ENCODE data around the gene ATAD5.

Gene ATAD5

DNA sequence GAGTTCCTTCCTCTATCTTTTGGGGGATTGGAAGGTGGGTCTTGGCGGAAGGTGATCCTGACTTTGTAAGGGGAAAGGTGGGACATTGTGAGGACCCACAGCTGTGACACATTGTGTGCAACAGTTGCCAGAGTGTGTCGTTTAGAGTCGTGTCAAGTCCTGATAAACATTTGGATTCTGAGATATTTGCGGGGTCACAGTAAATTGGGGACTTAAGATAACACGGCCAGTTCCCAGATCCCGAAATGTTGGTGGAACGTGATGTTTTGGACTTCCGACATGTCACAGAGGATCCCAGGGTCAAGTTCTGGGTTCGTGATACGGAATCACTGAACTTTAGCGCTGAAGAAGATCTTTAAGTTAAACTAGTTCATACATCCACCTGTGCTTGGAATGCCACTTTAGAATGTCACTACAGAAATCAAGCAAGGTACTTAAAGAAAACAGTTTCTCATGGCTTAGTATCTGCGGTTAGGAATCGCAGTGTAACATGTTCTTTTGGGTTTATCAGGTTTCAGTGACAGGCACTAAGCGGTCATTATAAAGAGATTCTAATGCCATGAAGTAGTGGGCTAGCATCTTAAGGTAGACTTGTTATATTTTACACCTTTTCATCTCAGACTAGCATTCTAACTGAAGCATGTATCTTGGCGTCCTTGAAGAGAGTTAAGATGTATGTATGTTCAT lies 815 bp downstream of the ATAD5 start:
- Histone ChIP-seq H3K4me1 (ENCODE audit: insufficient read depth, low read length) (peaks cover 5% of the 10 kb centered on the region; the same call in 1 of the 2 replicates), H3K36me3 (ENCODE audit: insufficient read depth, low read length) (no peaks in the 10 kb centered on the region), H3K9me3 (ENCODE audit: control insufficient read depth, insufficient read depth, low read length) (no peaks in the 10 kb centered on the region), H3K9ac (ENCODE audit: low read depth, low read length) (peak overlapping the region; percentile 84)

DNA sequence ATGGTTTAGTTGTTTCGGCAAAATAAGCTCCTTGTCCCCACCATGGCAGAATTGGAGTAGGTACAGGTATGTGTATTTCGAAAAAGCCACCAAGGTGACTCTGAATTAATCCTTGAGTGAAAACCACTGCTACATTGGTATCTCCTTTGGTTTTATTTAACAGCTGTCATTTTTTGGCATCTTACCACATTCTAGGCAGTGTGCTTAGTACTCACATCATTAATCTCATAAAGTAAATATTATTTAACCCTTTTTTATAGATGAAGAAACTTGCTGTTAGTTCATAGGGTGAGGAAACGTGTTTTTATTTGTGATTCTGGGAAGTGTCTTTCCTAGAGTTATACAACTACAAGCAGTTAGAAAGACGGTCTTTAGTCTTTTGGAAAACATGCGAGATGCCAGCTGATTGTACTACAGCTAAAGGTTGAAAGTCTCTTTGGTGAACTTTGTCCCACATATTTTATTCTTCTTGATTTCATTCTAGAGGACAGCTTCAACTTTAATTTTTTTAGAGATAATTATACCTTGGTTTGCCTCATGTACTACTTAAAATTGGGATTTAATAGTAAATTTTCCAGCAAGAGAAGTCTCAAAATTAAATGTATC lies 6.5 kb downstream of the ATAD5 start:
- Histone ChIP-seq H3K9me3 (ENCODE audit: control insufficient read depth, insufficient read depth, low read length) (no peaks in the 10 kb centered on the region), H3K4me1 (ENCODE audit: insufficient read depth, low read length) (no peaks in the 10 kb centered on the region), H3K9ac (ENCODE audit: low read depth, low read length) (no peak overlapping the region), H3K36me3 (ENCODE audit: insufficient read depth, low read length) (peaks cover 5% of the 10 kb centered on the region; the same call in 1 of the 2 replicates)

DNA sequence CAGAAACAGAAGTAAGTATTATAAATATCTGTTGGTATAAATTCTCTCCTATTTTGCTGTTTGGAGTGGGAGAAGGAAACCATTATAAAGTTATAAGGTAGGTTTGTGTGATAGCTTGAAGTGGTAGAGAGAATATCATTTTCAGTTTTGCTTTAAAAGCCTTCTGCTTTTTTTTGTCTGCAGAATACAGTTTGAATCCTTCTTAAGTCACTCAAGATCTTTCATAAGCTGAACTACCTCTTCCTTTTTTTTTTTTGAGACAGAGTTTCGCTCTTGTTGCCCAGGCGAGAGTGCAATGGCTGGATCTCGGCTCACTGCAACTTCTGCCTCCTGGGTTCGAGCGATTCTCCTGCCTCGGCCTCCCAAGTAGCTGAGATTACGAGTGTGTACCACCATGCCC lies 9.0 kb downstream of the ATAD5 start:
- Histone ChIP-seq H3K36me3 (ENCODE audit: insufficient read depth, low read length) (peaks cover 5% of the 10 kb centered on the region; the same call in 1 of the 2 replicates), H3K4me1 (ENCODE audit: insufficient read depth, low read length) (no peaks in the 10 kb centered on the region), H3K9me3 (ENCODE audit: control insufficient read depth, insufficient read depth, low read length) (no peaks in the 10 kb centered on the region), H3K9ac (ENCODE audit: low read depth, low read length) (no peak overlapping the region)

DNA sequence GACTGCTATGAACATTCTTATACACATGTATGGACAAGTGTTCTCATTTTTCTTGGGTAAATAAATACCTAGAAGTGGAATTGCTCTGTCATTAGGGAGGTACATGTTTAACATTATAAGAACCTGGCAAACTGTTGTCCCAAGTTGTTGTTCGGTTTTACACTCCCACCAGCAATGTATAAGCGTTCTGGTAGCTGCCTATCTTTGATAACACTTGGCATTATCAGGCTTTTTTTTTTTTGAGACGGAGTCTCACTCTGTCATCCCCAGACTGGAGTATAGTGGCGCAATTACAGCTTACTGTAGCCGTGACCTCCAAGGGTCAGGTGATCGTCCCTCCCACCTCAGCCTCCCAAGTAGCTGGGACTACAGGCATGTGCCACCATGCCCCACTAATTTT lies 16.3 kb downstream of the ATAD5 start:
- Histone ChIP-seq H3K4me1 (ENCODE audit: insufficient read depth, low read length) (no peaks in the 10 kb centered on the region), H3K36me3 (ENCODE audit: insufficient read depth, low read length) (peaks cover 4% of the 10 kb centered on the region; the same call in 1 of the 2 replicates), H3K9me3 (ENCODE audit: control insufficient read depth, insufficient read depth, low read length) (no peaks in the 10 kb centered on the region), H3K9ac (ENCODE audit: low read depth, low read length) (no peak overlapping the region)

DNA sequence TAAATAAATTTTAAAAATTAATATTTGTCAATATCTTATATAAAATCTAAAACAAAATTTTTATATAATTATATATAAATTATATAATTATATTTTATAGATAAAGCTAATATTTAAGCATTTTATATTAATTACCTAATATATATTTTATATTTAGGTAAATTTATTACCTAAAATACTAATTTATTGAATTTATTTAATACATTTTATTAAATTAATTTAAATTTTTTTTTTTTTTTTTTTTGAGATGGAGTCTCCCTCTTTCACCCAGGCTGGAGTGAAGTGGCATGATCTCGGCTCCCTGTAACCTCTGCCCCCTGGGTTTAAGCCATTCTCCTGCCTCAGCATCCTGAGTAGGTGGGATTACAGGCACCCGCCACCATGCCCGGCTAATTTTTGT lies 22.4 kb downstream of the ATAD5 start:
- no peak overlapping the region for H3K9ac ChIP-seq (ENCODE audit: low read depth, low read length)
- H3K36me3 ChIP-seq (ENCODE audit: insufficient read depth, low read length), result peaks cover 9% of the 10 kb centered on the region; the same call in 1 of the 2 replicates

DNA sequence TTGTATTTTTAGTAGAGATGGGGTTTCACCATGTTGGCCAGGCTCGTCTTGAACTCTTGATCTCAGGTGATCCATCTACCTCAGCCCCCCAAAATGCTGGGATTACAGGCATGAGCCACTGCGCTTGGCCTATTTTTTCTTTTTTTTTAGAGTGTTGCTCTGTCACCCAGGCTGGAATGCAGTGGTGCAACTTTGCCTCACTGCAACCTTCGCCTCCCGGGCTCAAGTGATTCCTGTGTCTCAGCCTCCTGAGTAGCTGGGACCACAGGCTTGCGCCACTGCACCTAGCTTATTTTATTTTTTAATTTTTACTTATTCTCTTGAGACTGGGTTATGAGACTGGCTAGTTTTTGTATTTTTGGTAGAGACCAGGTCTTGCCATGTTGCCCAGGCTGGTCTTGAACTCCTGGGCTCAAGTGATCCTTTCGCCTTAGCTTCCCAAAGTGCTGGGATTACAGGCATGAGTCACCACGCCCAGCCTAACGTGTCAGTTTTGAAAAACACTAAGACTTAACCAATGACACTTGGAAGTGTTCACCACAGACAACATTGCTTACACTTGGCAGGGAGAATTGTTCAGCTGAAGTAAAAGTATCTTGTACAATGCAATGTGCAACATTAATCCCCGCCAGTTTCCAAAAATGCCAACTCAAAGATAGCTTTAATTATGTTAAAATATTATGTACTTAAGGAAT lies 26.9 kb downstream of the ATAD5 start:
- H3K4me1 ChIP-seq (ENCODE audit: insufficient read depth, low read length), result no peaks in the 10 kb centered on the region
- H3K9me3 ChIP-seq (ENCODE audit: control insufficient read depth, insufficient read depth, low read length), result no peaks in the 10 kb centered on the region
- no peak overlapping the region for H3K9ac ChIP-seq (ENCODE audit: low read depth, low read length)
- H3K36me3 ChIP-seq (ENCODE audit: insufficient read depth, low read length), result peaks cover 9% of the 10 kb centered on the region; the same call in 1 of the 2 replicates

More for the DNA sequence above, 22.4 kb downstream of the ATAD5 start:
- H3K4me1 ChIP-seq (ENCODE audit: insufficient read depth, low read length), result no peaks in the 10 kb centered on the region
- H3K9me3 ChIP-seq (ENCODE audit: control insufficient read depth, insufficient read depth, low read length), result no peaks in the 10 kb centered on the region

DNA sequence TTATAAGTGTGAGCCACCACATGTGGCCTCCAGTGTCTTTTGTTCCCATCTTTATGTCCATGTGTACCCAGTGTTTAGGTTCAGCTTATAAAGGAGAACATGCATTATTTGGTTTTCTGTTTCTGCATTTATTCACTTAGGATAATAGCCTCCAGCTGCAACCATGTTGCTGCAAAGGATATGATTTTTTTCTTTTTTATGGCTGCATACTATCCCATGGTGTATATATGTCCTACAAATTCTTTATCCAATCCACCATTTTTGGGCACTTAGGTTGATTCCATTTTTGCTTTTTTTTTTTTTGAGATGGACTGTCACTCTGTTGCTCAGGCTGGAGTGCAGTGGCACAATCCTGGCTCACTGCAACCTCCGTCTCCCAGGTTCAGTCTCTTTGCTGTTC lies 32.9 kb downstream of the ATAD5 start:
- Histone ChIP-seq H3K4me1 (ENCODE audit: insufficient read depth, low read length) (no peaks in the 10 kb centered on the region), H3K9me3 (ENCODE audit: control insufficient read depth, insufficient read depth, low read length) (no peaks in the 10 kb centered on the region), H3K9ac (ENCODE audit: low read depth, low read length) (no peak overlapping the region), H3K36me3 (ENCODE audit: insufficient read depth, low read length) (peaks cover 16% of the 10 kb centered on the region)

DNA sequence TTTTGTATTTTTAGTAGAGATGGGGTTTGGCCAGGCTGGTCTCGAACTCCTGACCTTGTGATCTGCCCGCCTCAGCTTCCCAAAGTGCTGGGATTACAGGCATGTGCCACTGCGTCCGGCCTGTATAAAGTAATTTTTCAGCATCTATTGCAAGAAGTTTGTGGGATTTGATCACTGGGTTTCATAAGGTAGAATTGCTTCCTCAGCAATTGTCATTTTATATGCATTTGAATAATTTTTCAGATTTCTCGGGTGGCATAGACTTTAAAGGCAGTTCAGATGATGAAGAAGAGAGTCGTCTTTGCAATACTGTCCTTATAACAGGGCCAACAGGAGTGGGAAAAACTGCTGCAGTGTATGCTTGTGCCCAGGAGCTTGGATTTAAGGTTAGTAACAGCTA lies 37.2 kb downstream of the ATAD5 start:
- no peaks in the 10 kb centered on the region for H3K9me3 ChIP-seq (ENCODE audit: control insufficient read depth, insufficient read depth, low read length)
- H3K36me3 ChIP-seq (ENCODE audit: insufficient read depth, low read length), result peaks cover 17% of the 10 kb centered on the region
- no peak overlapping the region for H3K9ac ChIP-seq (ENCODE audit: low read depth, low read length)
- H3K4me1 ChIP-seq (ENCODE audit: insufficient read depth, low read length), result no peaks in the 10 kb centered on the region

DNA sequence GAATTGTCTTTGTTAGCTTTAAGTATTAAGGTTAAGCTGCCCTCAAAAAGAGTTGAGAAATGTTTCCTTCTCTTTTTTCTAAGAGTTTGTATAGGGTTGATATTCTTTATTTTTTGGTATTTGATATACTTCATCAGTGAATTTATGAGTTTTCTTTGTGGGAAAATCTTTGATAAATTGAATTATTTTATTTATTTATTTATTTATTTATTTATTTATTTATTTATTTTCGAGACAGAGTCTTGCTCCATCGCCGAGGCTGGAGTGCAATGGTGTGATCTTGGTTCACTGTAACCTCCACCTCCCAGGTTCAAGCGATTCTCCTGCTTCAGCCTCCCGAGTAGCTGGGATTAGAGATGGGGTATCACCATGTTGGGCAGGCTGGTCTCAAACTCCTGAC lies 54.4 kb downstream of the ATAD5 start:
- Histone ChIP-seq H3K9ac (ENCODE audit: low read depth, low read length) (no peak overlapping the region), H3K4me1 (ENCODE audit: insufficient read depth, low read length) (no peaks in the 10 kb centered on the region), H3K36me3 (ENCODE audit: insufficient read depth, low read length) (peaks cover 2% of the 10 kb centered on the region), H3K9me3 (ENCODE audit: control insufficient read depth, insufficient read depth, low read length) (no peaks in the 10 kb centered on the region)

DNA sequence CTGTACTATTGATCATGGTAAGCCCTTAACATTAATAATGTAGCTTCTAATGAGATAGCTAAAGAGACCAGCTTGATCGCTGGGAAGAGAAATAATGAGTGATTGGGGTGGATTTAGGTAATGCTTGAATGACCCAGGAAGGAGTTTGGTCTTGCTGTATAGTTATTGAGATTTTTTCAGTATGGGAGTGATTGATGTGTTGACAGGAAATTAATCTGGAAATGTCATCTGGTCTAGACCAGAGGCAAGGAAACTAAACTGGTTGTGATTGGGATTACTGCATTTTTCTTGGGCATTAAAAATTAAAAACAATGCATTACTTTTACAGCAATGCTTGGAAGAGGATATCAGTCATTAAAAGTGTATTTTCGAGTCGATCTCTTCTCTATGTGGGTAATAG lies 62.5 kb downstream of the ATAD5 start:
- Histone ChIP-seq H3K9me3 (ENCODE audit: control insufficient read depth, insufficient read depth, low read length) (no peaks in the 10 kb centered on the region), H3K36me3 (ENCODE audit: insufficient read depth, low read length) (peaks cover 11% of the 10 kb centered on the region), H3K9ac (ENCODE audit: low read depth, low read length) (no peak overlapping the region), H3K4me1 (ENCODE audit: insufficient read depth, low read length) (no peaks in the 10 kb centered on the region)

DNA sequence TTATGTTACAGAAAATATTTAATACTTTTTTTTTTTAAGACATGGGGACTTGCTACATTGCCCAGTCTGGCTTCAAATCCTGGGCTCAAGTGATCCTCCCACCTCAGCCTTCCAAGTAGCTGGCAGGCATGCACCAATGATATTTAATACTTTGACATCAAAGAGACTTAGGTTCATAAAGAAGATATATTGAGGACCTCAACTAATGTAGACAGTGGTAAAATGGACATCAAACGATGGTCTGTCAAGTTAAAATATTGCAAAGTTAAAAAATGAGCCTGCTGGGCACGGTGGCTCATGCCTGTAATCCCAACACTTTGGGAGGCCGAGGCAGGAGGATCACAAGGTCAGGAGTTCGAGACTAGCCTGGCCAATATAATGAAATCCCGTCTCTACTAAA lies 65.5 kb downstream of the ATAD5 start:
- Histone ChIP-seq H3K9me3 (ENCODE audit: control insufficient read depth, insufficient read depth, low read length) (no peaks in the 10 kb centered on the region), H3K4me1 (ENCODE audit: insufficient read depth, low read length) (no peaks in the 10 kb centered on the region), H3K9ac (ENCODE audit: low read depth, low read length) (no peak overlapping the region), H3K36me3 (ENCODE audit: insufficient read depth, low read length) (peaks cover 16% of the 10 kb centered on the region)

DNA sequence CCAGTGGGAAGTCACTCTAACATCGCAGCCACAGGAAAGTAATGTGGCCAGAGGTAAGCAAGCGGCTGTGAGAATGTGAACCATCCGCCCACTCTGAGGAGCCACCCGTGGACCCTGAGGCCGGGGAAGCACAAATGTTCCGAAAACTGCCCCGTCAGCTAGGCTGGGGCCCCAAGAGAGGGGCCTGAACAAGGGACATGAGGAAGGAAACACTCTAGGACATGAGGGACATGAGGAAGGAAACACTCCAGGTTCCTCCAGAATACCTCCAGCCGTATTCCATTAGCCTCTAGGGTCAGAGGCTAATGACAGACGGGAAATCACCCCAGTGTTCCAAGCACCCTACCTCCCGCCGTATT lies 74.0 kb downstream of the ATAD5 start:
- H3K9ac ChIP-seq (ENCODE audit: low read depth, low read length), result peak overlapping the region; percentile 97
- no peaks in the 10 kb centered on the region for H3K9me3 ChIP-seq (ENCODE audit: control insufficient read depth, insufficient read depth, low read length)
- peaks cover 9% of the 10 kb centered on the region for H3K36me3 ChIP-seq (ENCODE audit: insufficient read depth, low read length)
- no peaks in the 10 kb centered on the region for H3K4me1 ChIP-seq (ENCODE audit: insufficient read depth, low read length)

DNA sequence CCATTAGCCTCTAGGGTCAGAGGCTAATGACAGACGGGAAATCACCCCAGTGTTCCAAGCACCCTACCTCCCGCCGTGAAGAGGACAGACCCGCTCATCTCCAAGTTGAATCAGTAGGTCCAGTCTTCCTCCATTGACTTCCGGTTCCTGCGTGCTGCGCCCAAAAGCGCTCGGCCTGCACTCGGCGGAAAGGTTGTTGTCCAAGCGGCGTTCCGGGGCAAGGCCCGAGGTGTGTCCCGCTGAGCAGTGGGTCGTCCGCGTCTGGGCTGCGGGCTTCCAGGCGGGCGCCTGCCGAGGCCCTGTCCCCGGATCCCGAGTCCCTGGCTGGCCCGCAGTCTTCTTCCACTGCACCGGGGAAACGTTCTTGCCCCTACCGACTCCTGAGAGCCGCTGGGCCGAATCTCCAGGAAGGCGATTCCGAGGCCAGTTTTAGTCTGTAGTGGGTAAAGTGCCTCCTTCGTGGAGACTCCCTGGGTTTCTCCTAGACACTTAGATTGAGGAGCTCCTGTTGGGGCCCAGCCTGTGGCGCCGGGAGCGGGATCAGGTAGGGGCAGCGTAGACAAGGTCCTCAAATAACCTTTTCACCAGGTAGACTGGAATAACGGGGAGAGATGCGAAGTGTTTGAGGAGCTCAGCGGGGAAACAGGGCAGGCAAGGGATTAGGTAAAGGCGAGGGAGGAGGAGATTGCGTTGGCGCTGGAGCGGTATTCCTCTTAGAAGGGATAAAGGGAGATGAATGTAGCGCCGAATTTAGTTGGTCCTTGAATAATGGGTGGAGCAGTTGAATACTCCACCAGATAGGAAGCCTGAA lies 74.5 kb downstream of the ATAD5 start, which contains the start of gene TEFM:
Gene TEFM (minus strand): TSS at position 138 of the 811 bp plus-strand sequence. CDS start 40 bp downstream, at position 98.
- Histone ChIP-seq H3K9me3 (ENCODE audit: control insufficient read depth, insufficient read depth, low read length) (no peaks in the 10 kb centered on the region), H3K9ac (ENCODE audit: low read depth, low read length) (peak within 1 kb of the TSS; percentile 97), H3K4me1 (ENCODE audit: insufficient read depth, low read length) (no peaks in the 10 kb centered on the region), H3K36me3 (ENCODE audit: insufficient read depth, low read length) (peaks cover 7% of the 10 kb centered on the region)

DNA sequence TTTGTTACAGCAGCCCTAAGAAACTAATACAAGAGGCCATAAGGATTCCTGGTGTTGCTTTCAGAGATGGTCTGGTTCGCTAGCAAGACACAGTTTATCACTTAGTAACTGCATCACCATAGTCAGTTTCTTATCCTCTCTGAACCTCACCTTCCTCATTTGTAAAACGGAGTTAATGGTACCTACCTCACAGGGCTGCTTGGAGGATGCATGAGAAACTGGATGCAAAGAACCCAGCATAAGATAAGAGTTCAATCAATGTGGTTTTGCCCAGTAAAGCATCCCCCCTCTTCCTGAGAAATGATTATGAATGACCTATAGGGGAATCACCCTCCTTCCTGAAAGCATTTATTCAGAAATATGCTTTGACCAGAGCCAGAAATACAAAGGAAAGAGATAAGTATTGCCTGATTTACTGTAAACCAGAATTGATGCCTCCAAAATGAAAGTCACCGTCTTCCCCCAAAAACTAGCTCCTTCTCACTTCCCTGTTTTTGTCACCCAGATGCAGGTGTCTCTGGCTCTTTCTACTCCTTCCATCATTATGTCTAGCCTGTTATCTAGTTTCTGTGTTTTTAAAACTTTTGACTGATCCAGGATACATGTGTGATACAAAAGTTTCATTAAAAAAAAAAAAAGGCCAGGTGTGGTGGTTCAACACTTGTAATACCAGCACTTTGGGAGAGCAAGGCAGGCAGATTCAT lies 77.1 kb downstream of the ATAD5 start:
- no peaks in the 10 kb centered on the region for H3K4me1 ChIP-seq (ENCODE audit: insufficient read depth, low read length)

More for the DNA sequence above, 77.1 kb downstream of the ATAD5 start:
- Histone ChIP-seq H3K36me3 (ENCODE audit: insufficient read depth, low read length) (peaks cover under 1% of the 10 kb centered on the region; the same call in 1 of the 2 replicates), H3K9me3 (ENCODE audit: control insufficient read depth, insufficient read depth, low read length) (no peaks in the 10 kb centered on the region), H3K9ac (ENCODE audit: low read depth, low read length) (no peak overlapping the region)

Data from ES-I3 (cell line).